Body of pancreas (tissue), 4 donors: ENCODE data around the gene KIF12.

ENCODE experiments used
- POLR2A ChIP-seq, 3 donors: fragments of 450-650 bp; IDR thresholded peaks; one replicate each; pipeline ENCODE4 v1.6.1; 2016; ENCODE audit warnings: antibody characterized with exemption in 3 of 3, mild to moderate bottlenecking in 2 of 3
- TF ChIP-seq, protein P1 (sequence below), 7 experiments: fragments of 450-650 bp in 4 of 7; fragments of 200-600 bp in 3 of 7; sonication (generic) in 3 of 7; IDR thresholded peaks; one replicate each; pipeline ENCODE4 v1.5.1; 2016 to 2019; ENCODE audit warnings: antibody characterized with exemption in 7 of 7

DNA sequence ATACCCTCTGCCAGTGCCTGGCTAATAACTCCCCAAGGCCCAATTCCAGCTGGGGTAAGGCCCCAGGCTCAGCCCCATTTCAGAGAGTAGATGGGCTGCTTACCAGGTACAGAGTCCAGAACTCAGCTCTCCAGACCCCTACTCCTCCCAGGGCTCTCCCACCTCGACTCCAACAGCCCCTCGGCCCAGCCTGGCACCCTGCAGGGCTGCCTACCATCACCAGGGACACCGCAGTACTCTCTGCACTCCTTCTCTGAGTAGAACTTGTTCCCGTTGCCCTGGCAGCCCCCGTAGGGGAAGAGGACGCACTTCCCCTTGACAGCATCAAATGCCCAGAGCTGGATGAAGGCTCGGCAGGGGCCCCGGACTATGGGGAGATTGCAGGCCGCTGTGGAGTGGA is 38.4 kb downstream of the KIF12 start:
- TF ChIP-seq, protein P1, sequence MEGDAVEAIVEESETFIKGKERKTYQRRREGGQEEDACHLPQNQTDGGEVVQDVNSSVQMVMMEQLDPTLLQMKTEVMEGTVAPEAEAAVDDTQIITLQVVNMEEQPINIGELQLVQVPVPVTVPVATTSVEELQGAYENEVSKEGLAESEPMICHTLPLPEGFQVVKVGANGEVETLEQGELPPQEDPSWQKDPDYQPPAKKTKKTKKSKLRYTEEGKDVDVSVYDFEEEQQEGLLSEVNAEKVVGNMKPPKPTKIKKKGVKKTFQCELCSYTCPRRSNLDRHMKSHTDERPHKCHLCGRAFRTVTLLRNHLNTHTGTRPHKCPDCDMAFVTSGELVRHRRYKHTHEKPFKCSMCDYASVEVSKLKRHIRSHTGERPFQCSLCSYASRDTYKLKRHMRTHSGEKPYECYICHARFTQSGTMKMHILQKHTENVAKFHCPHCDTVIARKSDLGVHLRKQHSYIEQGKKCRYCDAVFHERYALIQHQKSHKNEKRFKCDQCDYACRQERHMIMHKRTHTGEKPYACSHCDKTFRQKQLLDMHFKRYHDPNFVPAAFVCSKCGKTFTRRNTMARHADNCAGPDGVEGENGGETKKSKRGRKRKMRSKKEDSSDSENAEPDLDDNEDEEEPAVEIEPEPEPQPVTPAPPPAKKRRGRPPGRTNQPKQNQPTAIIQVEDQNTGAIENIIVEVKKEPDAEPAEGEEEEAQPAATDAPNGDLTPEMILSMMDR (IDR thresholded peaks at IDR 0.05): no peak
- TF ChIP-seq POLR2A (IDR thresholded peaks at IDR 0.05): no peak
